IMR-90 (cell line): ENCODE results near the gene GRM8. TPM values are rescaled to one million over a fixed set of nuclear protein-coding genes. Genes with fewer than 3 reads are reported as not detected.

ENCODE experiments used
- ATAC-seq: fragments of 200-7000 bp; cut with Tn5 transposase; 2 replicates; pipeline ENCODE4 v1.9.1; 2020; ENCODE audit warnings: low read depth, mild to moderate bottlenecking, moderate library complexity
- BruUV-seq: library from RNA; stranded (reverse); fragments of 400-500 nt; replicated peaks from 2 replicates; lab custom pipeline; 2021; lab: Mats Ljungman, UMichigan
- CTCF ChIA-PET: fragments of 300-600 bp; formaldehyde crosslinking; extraction: SDS; loops from one replicate; lab custom pipeline; 2021; ENCODE audit warnings: antibody characterized with exemption; lab: Yijun Ruan, JAX
- POLR2A ChIA-PET: fragments of 300-600 bp; sonication (Branson Sonifier 250); formaldehyde crosslinking; loops from one replicate; lab custom pipeline; 2022; ENCODE audit warnings: antibody characterized with exemption; ENCODE audit not compliant: unreplicated experiment; lab: Charles Lee
- DNase-seq: peaks from one replicate; pipeline ENCODE4 v3.0.0; 2013
- H2AFZ ChIP-seq: replicated peaks from 2 replicates; pipeline ENCODE3; 2013; ENCODE audit warnings: low read length, mild to moderate bottlenecking; ENCODE audit not compliant: poor library complexity
- H2AK5ac ChIP-seq: 2 replicates; pipeline ENCODE4 v1.6.1; 2013; ENCODE audit warnings: low read depth, low read length, inconsistent platforms
- H2AK9ac ChIP-seq: replicated peaks from 2 replicates; pipeline ENCODE3; 2013; ENCODE audit warnings: mild to moderate bottlenecking, low read depth, low read length, moderate library complexity; ENCODE audit not compliant: poor library complexity
- H2BK120ac ChIP-seq: 2 replicates; pipeline ENCODE4 v1.6.1; 2013; ENCODE audit warnings: low read depth, low read length, inconsistent platforms
- H2BK15ac ChIP-seq: 3 replicates; pipeline ENCODE4 v1.6.1; 2013; ENCODE audit warnings: low read depth, low read length, inconsistent platforms
- H2BK20ac ChIP-seq: 2 replicates; pipeline ENCODE4 v1.6.1; 2013; ENCODE audit warnings: low read depth, mild to moderate bottlenecking, inconsistent platforms, low read length, moderate library complexity
- H2BK5ac ChIP-seq: 2 replicates; pipeline ENCODE4 v1.6.1; 2013; ENCODE audit warnings: mild to moderate bottlenecking, low read depth, low read length, inconsistent platforms; ENCODE audit not compliant: poor library complexity, severe bottlenecking
- H3K14ac ChIP-seq: replicated peaks from 2 replicates; pipeline ENCODE4 v1.6.1; 2013; ENCODE audit warnings: low read depth, low read length, inconsistent platforms
- H3K18ac ChIP-seq: 2 replicates; pipeline ENCODE4 v1.6.1; 2013; ENCODE audit warnings: low read depth, low read length, control low read depth
- H3K23ac ChIP-seq: 2 replicates; pipeline ENCODE4 v1.6.1; 2013; ENCODE audit warnings: low read depth, low read length, inconsistent platforms
- H3K27ac ChIP-seq: 2 replicates; pipeline ENCODE4 v1.5.1; 2013; ENCODE audit warnings: mild to moderate bottlenecking, control low read depth, low read length; ENCODE audit not compliant: insufficient read depth
- H3K27me3 ChIP-seq: 2 replicates; pipeline ENCODE4 v1.6.1; 2013; ENCODE audit warnings: low read length; ENCODE audit not compliant: control insufficient read depth, insufficient read depth
- H3K36me3 ChIP-seq: 2 replicates; pipeline ENCODE4 v1.6.1; 2013; ENCODE audit warnings: low read length, mixed read lengths; ENCODE audit not compliant: control insufficient read depth, insufficient read depth
- H3K4ac ChIP-seq: 2 replicates; pipeline ENCODE4 v1.6.1; 2013; ENCODE audit warnings: low read depth, low read length, inconsistent platforms
- H3K4me1 ChIP-seq: 2 replicates; pipeline ENCODE4 v1.6.1; 2013; ENCODE audit warnings: low read length, mixed read lengths; ENCODE audit not compliant: control insufficient read depth, insufficient read depth
- H3K4me2 ChIP-seq: 2 replicates; pipeline ENCODE4 v1.6.1; 2013; ENCODE audit warnings: low read depth, mild to moderate bottlenecking, control low read depth, low read length, moderate library complexity
- H3K4me3 ChIP-seq: 2 replicates; pipeline ENCODE4 v1.5.1; 2013; ENCODE audit warnings: low read depth, mild to moderate bottlenecking, control low read depth, low read length, moderate library complexity; ENCODE audit not compliant: insufficient read depth
- H3K56ac ChIP-seq: 2 replicates; pipeline ENCODE4 v1.6.1; 2013; ENCODE audit warnings: low read length, inconsistent platforms; ENCODE audit not compliant: insufficient read depth; ENCODE audit errors: extremely low read depth
- H3K79me1 ChIP-seq, 2 experiments: 2 replicates each; pipeline ENCODE4 v1.6.1; 2013; ENCODE audit warnings: low read length in 2 of 2, inconsistent platforms in 1 of 2, low read depth in 1 of 2
- H3K9ac ChIP-seq: 2 replicates; pipeline ENCODE4 v1.6.1; 2013; ENCODE audit warnings: low read depth, low read length, control low read depth
- H3K9me1 ChIP-seq: 2 replicates; pipeline ENCODE4 v1.6.1; 2013; ENCODE audit warnings: low read length, inconsistent platforms; ENCODE audit not compliant: insufficient read depth
- H3K9me3 ChIP-seq: 2 replicates; pipeline ENCODE4 v1.6.1; 2013; ENCODE audit warnings: low read length; ENCODE audit not compliant: control insufficient read depth, insufficient read depth
- H4K20me1 ChIP-seq: 2 replicates; pipeline ENCODE4 v1.6.1; 2013; ENCODE audit warnings: low read length, inconsistent platforms; ENCODE audit not compliant: insufficient read depth
- H4K5ac ChIP-seq: 2 replicates; pipeline ENCODE4 v1.6.1; 2013; ENCODE audit warnings: mild to moderate bottlenecking, low read depth, low read length, control low read depth
- H4K8ac ChIP-seq, 2 experiments: 2 replicates each; pipeline ENCODE4 v1.6.1; 2013; ENCODE audit warnings: low read depth in 2 of 2, low read length in 2 of 2, control low read depth in 1 of 2, inconsistent platforms in 1 of 2
- H4K91ac ChIP-seq: 2 replicates; pipeline ENCODE4 v1.6.1; 2013; ENCODE audit warnings: low read depth, low read length, inconsistent platforms; ENCODE audit not compliant: insufficient read depth
- BHLHE40 ChIP-seq: fragments of 150-350 bp; IDR thresholded peaks from 2 replicates; pipeline ENCODE4 v1.6.1; 2016; ENCODE audit warnings: mild to moderate bottlenecking, low read depth, low read length
- CHD1 ChIP-seq: IDR thresholded peaks from 2 replicates; pipeline ENCODE4 v1.6.1; 2012; ENCODE audit warnings: low read depth, low read length, improper control_type of control experiment
- FOS ChIP-seq: fragments of 150-350 bp; IDR thresholded peaks from 2 replicates; pipeline ENCODE4 v1.6.1; 2016; ENCODE audit warnings: low read depth, low read length
- MAZ ChIP-seq: IDR thresholded peaks from 2 replicates; pipeline ENCODE4 v1.6.1; 2012; ENCODE audit warnings: low read depth, mild to moderate bottlenecking, low read length, improper control_type of control experiment, moderate library complexity, borderline replicate concordance
- POLR2A ChIP-seq: IDR thresholded peaks from 2 replicates; pipeline ENCODE4 v1.6.1; 2012; ENCODE audit warnings: mild to moderate bottlenecking, low read depth, low read length
- RAD21 ChIP-seq: IDR thresholded peaks from 2 replicates; pipeline ENCODE4 v1.6.1; 2012; ENCODE audit warnings: low read length, improper control_type of control experiment
- RCOR1 ChIP-seq: IDR thresholded peaks from 2 replicates; pipeline ENCODE4 v1.6.1; 2012; ENCODE audit warnings: mild to moderate bottlenecking, low read length, improper control_type of control experiment; ENCODE audit not compliant: insufficient replicate concordance
- SMC3 ChIP-seq: fragments of 150-350 bp; IDR thresholded peaks from 2 replicates; pipeline ENCODE4 v1.6.1; 2016; ENCODE audit warnings: low read depth, mild to moderate bottlenecking, antibody characterized with exemption, low read length, moderate library complexity
- USF2 ChIP-seq: fragments of 150-350 bp; IDR thresholded peaks from 2 replicates; pipeline ENCODE4 v1.6.1; 2017; ENCODE audit warnings: mild to moderate bottlenecking, antibody characterized with exemption, low read length, low read depth
- WGBS, 2 experiments: methylation state at CpG; one replicate each; pipeline versions ENCODE4 v1.1.5 to v1.1.7; 2013; ENCODE audit warnings: missing lambda C conversion rate in 2 of 2; ENCODE audit not compliant: insufficient read length in 1 of 2; ENCODE audit errors: extremely low coverage in 2 of 2; 5-methylcytosine and 5-hydroxymethylcytosine counted together
- dilution Hi-C: fragments of 300-500 bp; cut with HindIII; formaldehyde crosslinking; loops from one replicate; pipeline ENCODE4 v1.14.3; 2018; ENCODE audit warnings: low sequenced_read_pairs; ENCODE audit not compliant: unreplicated experiment
- in situ Hi-C: fragments of 300-500 bp; cut with MboI; formaldehyde crosslinking; loops from 3 replicates; pipeline ENCODE4 v1.14.3; 2019; ENCODE audit warnings: low sequenced_read_pairs, inconsistent platforms, mixed read lengths
- intact Hi-C: fragments of 100-400 bp; cut with micrococcal nuclease; formaldehyde crosslinking; loops from 2 replicates; pipeline ENCODE4 v1.10.0; 2022
- polyA plus RNA-seq, 3 experiments: library from polyadenylated mRNA; depleted of rRNA; stranded (reverse); fragments of >200 nt; gene quantifications; 2 replicates each; pipeline ENCODE4 v1.2.3, GENCODE V29; 2012; ENCODE audit warnings: low replicate concordance in 1 of 3
- total RNA-seq: library from RNA; depleted of rRNA; stranded (reverse); fragments of >200 nt; gene quantifications from 2 replicates; pipeline ENCODE4 v1.2.3, GENCODE V29; 2012

The GRM8 gene
- total and polyA plus RNA-seq, 2 of the 4 experiments (the other 2 are of a cell fraction) = not detected

GRCh38 chr7:126728967-126729366 is 523.8 kb downstream of the GRM8 start:
- Histone ChIP-seq H3K9me3 (peaks cover 7% of the 10 kb centered on the region; the same call in 1 of the 2 replicates), H3K27me3 (no peaks in the 10 kb centered on the region), H3K4me1 (no peaks in the 10 kb centered on the region), H4K20me1 (no peaks in the 10 kb centered on the region), H4K91ac (no peak overlapping the region), H2BK20ac (no peak overlapping the region), H2AK9ac (no peak overlapping the region), H3K9ac (no peak overlapping the region), H3K79me1 (no peaks in the 10 kb centered on the region), H3K4me3 (no peak overlapping the region), H2BK120ac (no peak overlapping the region), H3K4ac (no peak overlapping the region), H3K56ac (no peak overlapping the region), H3K23ac (no peak overlapping the region), H3K27ac (no peak overlapping the region), H3K18ac (no peak overlapping the region), H2BK5ac (no peak overlapping the region), H4K5ac (no peak overlapping the region), H2AFZ (no peak overlapping the region), H4K8ac (no peak overlapping the region), H3K9me1 (no peaks in the 10 kb centered on the region), H3K36me3 (no peaks in the 10 kb centered on the region), H2AK5ac (no peak overlapping the region), H3K4me2 (no peak overlapping the region), H3K14ac (no peak overlapping the region), H2BK15ac (no peak overlapping the region)
- ChIA-PET CTCF (no interaction called here), POLR2A (interaction anchor here (0.6 kb wide), 1 partner anchor 32 kb away, joined by 3 read pairs; no protein-coding TSS in a partner anchor)
- DNase-seq = no peak
- dilution Hi-C loops (no loop called here), in situ Hi-C loops (no loop called here), intact Hi-C loops (no loop called here)
- TF ChIP-seq CHD1 = no peak
- no peak for TF ChIP-seq BHLHE40
- no peak for TF ChIP-seq USF2
- no peak for TF ChIP-seq SMC3
- no peak for TF ChIP-seq RCOR1
- TF ChIP-seq RAD21 = no peak
- no peak for TF ChIP-seq FOS
- TF ChIP-seq POLR2A = no peak
- TF ChIP-seq MAZ = no peak
- no peak for ATAC-seq
- no TSS peak for BruUV-seq
- 14% methylated on average over 2 of the region's 2 CpGs; no CpG with 5 or more reads in 1 of the 2 experiments for whole genome bisulfite sequencing, 2 experiments
